Esophagus muscularis mucosa (tissue), 3 donors: ENCODE data around the gene PRKD2.
A peak's percentile ranks its signal among the peaks of the same experiment; 100 is the strongest.

ENCODE experiments used
- POLR2A ChIP-seq: fragments of 450-650 bp; IDR thresholded peaks from one replicate; pipeline ENCODE4 v1.6.1; 2017; ENCODE audit warnings: antibody characterized with exemption, moderate library complexity, mild to moderate bottlenecking, low read depth
- POLR2AphosphoS5 ChIP-seq, 2 donors: sonication (generic); formaldehyde crosslinking; IDR thresholded peaks; one replicate each; pipeline ENCODE4 v1.6.1; 2017; ENCODE audit warnings: antibody characterized with exemption in 2 of 2
- TF ChIP-seq, protein P1 (sequence below), 3 experiments: fragments of 200-600 bp in 2 of 3; fragments of 450-650 bp in 1 of 3; sonication (generic) in 2 of 3; IDR thresholded peaks; one replicate each; pipeline ENCODE4 v1.5.1; 2017 to 2019; ENCODE audit warnings: antibody characterized with exemption in 3 of 3, mild to moderate bottlenecking in 2 of 3, moderate library complexity in 1 of 3

DNA sequence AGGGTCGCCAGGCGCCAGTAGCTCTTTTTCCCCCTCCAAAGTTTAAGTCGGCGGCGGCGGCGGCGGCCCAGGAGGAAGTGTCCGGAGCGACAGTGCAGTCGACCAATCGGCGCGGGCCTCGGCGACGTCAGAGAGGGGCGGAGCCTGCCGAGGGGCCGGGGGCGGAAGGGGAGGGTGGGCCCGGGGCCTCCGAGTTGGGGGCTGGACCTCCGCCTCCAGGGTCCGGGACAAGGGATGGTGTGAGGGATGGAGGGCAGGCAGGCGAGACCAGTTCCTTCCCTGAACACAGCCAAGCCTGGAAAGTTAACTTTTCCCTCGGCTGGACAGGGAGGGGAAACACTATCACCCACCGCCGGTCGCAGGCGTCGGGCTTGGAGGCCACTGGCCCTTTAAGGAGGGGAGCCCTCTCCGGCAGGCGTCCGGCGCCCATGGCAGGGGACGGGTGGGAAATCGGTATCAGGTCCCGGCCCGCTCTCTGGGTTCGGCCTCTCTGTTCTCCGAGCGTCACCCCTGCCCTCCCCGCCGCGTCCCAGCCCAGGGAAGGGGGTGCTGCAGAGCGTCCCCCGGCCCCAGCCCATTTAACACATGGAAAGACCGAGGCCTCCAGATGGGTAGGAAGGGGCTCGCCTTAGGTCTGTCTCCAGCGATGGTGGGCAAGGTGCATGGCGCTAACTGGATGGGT is at the start of gene PRKD2:
- TF ChIP-seq, protein P1, sequence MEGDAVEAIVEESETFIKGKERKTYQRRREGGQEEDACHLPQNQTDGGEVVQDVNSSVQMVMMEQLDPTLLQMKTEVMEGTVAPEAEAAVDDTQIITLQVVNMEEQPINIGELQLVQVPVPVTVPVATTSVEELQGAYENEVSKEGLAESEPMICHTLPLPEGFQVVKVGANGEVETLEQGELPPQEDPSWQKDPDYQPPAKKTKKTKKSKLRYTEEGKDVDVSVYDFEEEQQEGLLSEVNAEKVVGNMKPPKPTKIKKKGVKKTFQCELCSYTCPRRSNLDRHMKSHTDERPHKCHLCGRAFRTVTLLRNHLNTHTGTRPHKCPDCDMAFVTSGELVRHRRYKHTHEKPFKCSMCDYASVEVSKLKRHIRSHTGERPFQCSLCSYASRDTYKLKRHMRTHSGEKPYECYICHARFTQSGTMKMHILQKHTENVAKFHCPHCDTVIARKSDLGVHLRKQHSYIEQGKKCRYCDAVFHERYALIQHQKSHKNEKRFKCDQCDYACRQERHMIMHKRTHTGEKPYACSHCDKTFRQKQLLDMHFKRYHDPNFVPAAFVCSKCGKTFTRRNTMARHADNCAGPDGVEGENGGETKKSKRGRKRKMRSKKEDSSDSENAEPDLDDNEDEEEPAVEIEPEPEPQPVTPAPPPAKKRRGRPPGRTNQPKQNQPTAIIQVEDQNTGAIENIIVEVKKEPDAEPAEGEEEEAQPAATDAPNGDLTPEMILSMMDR (IDR thresholded peaks at IDR 0.05): no peak
- TF ChIP-seq POLR2AphosphoS5 (IDR thresholded peaks at IDR 0.05) (peak; percentile 77 to 82), POLR2A (no peak)
